Activated CD8-positive, alpha-beta memory T cell treated with anti-CD3 and anti-CD28 coated beads, Interleukin-2, amount 50 U/mL, for 1 hour (primary cell): ENCODE measurements around the gene KRT71.

ENCODE experiments used
- DNase-seq: peaks from one replicate; pipeline ENCODE4 v3.0.0-alpha.2; 2020; ENCODE audit errors: extremely low read depth

The KRT71 gene

DNA sequence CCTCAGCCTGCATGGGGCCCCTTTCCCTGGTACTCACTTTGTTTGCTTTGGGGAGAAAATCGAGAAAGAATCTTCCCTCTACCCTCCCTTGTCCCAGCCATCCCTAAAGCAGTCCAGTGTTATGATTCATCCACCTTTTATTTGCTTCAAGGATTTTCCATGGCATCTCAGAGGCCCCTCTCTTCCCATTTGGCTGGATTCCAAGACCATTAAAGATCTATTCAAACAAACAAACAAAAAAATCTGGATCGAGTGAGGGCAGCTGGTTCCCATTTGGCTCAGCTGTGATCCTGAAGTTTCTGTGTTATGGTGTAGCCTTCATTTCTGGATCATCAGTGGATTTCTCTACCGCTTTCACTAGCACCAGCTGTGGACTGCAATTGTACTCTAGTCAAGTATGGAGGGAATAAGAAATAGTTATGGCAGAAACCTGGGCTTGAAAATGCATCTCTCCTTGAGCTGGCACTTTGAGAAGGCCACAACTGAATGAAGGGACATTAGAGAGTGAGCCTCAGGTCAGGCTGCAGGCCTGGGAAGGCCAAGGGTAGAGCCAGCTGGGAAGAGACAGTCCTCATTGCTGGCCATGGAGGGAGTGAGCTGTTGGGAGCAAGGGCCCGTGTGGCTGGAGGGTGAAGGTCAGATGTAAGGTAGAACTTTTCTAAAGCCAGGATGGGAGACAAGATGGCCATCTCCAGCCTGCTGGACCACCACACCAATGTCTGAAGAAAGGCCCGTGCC lies 13.7 kb downstream of the KRT71 start:
- DNase-seq = no peak

DNA sequence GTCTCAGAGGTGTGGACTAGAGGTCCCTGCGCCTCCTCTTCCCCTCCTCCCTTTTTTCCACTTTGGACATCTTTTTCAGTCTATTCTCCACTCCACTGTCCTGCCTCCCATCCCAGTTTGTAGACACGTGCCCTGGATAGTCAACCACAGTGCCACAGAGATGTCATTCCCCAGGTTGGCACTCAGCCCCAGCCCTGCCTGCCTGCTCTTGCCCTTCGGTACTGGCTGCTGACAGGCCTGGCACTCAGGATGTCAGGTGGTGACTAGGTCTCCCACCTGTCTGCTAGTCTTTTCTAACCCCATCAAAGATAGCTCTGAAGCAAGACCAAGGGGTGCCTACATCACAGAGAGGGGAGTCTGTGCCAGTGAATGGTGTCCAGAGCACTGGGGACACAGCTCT lies 15.8 kb downstream of the KRT71 start:
- DNase-seq = no peak

DNA sequence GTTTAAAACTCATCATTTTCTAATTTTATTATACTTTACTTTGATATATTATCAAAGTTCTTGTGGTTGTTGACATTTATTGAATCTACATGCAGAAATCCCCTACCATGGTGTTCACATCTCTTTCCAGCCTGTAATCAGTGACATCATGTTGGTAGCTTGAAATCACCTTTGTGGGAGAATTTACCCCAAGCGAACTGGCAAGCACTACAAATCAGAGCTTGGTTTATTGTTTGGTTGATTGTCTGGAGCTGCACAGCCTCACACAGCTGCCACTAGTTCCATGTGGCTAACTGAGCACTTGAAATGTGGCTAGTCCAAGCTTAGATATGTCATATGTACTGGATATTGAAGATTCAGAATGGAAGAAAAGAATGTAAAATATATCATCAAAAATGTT lies 17.4 kb downstream of the KRT71 start:
- DNase-seq = no peak

DNA sequence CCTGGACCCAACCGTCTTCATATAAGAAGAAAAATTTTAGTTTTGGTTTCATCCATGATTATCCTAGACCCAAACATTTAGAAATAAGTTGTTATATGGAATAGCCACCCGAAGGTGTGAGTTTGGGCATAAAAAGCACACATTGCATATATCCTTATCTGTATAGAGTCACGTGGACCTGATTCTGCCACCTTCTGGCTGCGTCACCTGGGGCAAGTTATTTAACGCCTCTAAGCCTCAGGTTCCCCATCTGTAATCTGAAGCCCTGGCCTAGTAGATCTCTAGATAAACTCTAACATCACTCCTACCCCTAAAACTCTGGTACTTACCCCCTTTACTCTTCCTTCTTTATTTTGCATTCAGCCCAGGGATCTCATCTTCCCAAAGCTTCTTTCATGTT lies 18.5 kb downstream of the KRT71 start:
- no peak for DNase-seq

DNA sequence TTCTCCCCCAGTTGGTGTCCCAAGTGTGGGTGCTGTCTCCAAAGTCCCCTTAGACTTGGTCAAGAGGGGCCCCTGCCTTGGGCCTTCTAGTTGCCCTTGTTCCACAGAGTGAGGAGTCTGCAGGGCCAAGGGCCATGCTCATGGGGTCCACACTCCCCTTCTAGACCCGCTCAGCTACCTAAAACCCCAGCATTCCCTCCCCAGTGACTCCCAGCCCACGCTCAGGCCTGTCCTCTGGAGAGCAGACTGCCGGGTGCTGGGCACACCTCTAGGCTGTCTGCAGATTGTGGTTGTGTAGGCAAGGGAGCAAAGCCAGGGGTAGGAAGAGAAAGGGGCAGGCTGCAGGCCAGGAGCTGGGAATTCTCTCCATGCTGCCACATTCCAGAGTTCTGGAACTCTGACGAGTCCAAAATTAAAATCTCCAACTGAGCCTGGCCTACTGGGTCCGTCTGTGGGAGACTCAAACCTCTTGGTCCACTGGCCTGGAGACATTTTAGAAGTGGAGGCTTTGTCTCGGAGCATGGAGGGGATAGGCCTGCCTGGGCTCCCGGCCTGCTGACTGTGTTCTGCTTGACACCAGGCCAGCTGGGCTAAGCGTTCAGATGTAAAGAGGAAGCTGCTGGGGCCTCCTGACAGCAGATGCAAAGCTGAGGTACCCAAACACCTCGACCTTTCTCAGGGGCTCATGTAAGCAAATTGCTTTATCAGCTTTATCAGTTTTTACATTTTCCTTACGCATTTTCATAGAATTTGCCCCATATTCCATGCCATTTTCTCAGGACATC lies 19.1 kb downstream of the KRT71 start:
- DNase-seq = no peak

DNA sequence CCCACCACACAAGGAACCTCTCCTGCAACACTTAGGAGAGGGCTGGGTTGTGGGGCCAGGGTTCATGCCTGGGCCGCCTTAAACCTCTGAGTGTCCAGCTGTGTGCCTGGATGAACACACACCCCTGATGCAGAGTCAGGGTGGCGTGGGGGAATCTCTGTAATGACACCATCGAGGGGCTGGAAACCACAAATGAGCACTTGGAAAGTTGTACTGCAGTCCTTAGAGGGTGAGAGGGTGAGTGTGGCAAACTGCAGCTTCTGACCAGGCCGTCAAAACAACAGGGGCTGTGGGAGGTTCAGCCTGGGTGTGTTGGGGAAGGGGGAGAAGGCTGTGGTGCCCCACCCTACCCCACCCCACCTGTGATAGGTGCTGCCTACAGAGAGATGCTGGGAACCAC lies 20.3 kb downstream of the KRT71 start:
- no peak for DNase-seq

DNA sequence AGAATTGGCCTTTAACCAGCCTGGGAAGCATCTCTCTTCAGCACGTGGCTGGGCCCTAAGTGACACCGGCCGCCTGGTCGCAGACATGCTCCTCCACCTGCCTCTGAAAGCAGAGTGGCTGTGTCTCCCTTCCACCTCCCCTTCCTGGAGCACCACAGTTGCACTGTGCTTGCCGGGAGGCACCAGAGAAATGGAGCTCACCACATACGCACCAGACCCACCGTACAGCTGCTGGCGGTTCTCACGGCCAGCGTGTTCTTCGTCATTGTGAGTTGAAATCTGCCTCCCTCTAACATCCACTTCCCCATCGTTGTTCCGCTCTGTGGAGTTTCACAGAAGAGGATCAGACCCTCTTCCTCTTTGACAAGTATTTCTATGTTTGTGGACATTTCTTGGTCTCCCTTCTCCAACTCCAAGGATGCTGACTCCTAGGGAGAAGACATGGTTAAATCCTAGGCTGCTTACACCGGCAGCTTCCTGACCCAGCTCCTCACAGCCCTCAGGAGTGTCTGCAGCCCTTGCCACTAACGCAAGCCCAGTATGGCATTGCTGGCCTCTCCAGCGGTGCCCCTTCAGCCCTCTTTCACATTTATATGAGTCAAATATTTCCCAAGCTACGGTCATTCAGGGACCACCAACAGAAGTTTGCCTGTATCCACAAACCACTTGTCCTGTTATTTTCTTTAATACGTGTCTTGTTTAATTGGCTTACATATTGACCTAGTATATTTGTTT lies 21.2 kb downstream of the KRT71 start:
- DNase-seq = no peak

DNA sequence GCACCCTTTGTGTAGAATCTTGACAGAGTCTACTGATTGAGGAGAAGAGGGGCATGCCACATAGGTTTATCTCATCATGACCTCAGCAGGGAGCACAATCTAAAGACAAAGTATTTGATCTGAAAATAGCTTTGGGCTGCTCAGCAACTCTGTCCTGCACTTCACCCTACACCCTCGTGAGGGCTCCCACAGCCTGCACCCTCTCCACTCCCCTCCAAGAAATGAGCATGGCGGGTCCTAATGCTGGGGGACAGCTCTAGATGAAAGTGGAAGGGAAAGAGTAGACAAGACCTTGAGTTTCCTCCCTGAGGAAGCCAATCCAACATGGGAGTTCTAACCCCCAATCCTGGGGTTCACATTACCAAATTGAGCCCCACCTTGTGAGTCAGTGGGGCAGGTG lies 22.0 kb downstream of the KRT71 start:
- no peak for DNase-seq

DNA sequence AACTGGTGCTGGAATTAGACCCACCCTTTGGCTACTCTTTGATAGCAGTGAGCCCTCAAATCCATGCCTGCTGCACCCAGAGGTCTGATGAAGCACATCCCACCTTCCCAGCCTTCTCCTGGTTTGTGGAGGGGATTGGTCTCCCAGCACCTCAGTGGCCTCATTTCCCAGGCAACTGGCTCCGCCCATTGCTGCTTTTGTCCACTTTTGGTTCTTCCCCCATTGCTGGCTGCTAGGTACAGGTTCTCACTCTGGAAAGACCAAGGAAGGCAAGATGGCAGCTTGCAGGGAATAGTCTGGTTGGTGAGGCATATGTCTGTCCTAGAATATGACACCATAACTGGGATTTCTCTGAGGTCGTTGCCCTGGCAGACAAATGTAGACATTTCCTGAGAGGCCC lies 22.6 kb downstream of the KRT71 start:
- no peak for DNase-seq

DNA sequence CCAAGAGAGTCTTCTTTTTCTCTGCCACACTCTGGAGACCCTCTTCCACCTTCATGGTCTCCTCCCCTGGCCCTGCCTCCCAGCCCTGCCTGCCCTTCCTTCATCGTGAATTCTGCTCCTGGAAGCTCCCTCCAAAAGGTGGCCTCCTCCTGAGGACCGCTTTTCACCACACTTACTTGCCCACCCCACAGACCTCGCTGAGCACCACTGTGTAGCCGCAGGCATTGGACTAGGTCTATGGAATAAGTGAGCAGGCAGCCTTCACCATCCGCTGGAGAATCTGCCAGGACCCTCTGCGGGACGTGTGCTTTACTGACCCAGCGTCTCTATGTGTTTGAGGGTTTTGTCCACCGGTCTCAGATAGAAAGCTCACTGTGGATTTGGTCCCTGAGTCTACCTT lies 23.1 kb downstream of the KRT71 start:
- no peak for DNase-seq

DNA sequence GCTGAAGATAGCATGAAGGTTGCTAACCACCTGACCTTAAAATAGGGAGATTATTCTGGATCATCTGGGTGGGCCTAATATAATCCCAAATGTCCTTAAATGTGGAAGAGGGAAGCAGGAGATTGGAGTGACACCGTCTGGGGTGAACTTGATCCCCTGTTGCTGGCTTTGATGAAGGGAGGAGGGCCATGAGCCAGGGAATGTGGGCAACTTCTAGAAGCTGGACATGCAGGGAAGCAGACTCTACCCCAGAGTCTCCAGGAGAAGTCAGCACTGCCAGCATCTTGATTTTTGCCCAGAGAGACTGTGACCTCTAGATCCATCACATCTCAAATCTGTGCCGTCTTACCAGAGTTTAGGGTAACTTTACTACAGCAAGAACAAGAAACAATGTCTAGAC lies 23.5 kb downstream of the KRT71 start:
- no peak for DNase-seq

DNA sequence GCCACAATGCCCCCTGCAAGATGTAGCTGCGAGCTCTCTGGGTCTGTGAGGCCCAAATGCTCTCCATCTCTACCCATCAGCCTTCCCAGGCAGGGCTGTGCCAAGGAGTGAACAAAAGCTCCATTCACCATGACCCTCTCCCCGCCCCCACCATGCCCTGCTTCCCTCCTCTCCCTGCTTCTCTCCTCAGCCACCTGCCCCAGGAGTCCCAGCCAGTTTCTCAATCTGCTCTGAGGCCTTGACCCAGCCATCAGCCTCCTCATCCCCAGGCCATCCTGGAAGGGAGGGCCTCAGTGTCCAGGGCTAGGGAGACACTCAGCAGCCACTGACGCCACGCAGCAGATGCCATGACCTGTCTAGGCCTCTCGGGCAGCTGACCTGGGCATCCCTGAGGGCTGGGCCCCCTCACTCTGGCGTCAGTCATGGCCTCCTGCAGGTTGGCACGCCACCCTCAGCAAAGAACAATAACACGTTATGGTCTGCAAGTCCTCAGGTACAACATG lies 24.3 kb downstream of the KRT71 start:
- DNase-seq = no peak

DNA sequence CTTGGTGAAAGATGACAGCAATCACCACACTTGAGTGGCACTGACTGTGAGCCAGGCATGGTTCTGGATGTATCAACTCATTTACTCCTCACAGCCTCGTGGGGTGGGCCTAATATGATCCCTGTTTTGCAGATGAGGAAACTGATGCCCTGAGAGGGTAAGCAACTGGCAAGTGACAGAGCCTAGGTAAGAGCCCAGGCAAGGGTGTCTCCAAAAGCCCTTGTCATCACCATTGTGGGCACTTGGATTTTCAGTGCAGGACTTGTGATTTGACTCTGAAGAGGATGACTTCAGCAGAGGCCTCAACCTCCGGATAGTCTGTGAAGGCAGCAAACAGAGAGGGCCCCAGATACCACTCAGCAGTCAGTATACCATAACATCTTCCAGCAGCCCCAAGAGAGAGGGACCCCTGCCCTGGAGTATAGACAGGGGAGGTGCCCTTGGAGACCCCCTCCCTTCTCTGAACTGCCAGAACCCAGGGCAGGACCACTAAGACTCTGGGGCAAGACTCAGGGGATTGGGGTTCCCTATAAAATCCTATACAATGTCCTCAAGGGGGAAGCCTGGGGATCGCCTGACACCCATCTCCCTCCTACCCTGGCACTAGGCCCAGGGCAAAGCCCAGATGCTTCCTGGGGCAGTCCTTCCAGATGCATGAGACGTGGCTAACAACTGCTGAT lies 25.7 kb downstream of the KRT71 start:
- DNase-seq = no peak

DNA sequence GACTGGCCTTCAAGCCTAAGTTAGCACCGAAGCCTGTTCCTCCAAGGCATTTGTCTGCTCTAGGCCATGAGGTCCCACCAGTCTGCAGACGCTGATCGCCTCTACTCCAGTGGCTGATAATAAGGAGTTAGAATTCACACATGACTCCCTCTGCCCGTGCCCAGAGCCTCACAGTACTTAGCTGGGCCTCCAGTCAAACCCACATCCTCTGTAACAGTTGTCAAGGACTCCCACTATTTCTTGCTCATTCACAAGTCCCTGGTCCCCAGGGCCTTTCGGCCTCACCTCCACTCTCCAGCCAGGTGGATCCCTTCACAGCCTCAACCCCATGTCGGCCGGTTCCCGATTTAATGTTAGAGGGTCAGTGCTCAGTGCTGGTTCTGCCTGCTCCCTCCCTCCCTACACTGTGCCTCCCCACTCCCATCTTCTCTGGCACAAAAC lies 26.4 kb downstream of the KRT71 start:
- DNase-seq = no peak

DNA sequence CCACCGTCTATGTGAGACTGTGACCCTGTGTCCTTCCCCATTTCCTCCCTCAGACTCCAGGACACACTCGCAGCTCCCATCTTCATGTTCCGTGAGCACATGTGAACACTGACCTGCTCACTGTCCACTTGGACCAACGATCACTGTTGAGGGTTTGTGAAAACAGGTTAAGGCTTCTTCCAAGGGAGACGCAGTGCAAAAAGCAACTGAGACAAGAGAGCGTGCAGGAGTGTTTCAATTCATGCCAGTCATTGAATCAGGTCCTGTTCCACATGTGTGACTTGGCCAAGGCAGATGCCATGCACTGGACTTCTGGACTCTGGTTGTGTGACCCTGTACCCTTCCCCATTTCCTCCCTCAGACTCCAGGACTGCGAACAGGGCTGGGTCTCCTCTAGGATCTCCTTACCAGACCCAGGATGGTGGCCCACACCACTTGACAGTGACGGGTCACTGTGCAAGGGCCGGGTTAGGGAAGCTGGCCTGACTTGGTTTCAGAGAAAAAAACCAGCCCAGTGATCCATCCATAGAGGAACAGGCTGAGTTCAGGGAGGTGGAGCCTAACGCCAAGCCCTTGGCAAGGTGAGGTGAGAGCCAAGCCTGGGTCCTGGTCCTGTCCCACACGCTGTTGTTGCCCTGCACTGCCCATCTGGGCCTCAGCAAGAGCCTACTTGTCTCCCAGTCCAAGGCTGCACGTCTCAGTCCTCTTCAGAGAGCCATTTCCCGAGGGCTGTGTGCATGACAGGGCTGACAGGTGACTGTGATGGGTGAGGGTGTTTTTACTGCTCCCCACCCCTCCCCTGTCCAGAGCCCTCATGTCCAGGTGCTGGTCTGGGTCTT lies 27.1 kb downstream of the KRT71 start:
- DNase-seq = no peak

DNA sequence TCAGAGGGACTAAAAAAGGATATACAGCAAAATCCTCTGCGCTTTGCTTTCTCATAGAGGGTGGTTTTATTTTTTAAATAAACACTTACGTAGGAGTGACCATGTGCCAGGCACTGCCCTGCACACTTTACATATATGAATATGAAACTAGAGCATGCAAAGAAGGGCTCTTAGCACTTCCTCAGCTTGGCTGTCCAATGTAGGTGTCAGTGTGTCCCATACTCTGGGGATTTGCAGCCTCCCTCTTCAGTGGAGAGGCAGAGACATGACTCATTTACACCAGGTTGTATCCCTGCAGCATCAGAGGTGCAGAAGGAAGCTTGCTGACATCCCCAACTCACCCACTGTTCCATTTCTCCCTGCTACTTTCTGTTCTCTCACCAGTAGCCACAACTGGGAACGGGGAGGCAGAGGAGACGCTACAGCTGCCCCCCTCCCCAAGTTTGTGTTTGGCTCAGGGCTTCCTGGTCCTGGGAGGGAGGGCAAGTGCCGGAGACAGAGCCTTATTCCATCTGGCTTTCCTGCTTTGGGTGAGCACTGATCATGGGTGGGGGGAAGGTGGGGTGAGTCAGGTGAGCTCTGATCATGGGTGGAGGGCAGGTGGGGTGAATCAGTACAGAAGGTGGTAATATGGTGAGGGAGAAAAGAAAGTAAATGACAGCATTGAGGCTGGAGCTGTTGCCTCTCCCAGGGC lies 27.9 kb downstream of the KRT71 start:
- no peak for DNase-seq

DNA sequence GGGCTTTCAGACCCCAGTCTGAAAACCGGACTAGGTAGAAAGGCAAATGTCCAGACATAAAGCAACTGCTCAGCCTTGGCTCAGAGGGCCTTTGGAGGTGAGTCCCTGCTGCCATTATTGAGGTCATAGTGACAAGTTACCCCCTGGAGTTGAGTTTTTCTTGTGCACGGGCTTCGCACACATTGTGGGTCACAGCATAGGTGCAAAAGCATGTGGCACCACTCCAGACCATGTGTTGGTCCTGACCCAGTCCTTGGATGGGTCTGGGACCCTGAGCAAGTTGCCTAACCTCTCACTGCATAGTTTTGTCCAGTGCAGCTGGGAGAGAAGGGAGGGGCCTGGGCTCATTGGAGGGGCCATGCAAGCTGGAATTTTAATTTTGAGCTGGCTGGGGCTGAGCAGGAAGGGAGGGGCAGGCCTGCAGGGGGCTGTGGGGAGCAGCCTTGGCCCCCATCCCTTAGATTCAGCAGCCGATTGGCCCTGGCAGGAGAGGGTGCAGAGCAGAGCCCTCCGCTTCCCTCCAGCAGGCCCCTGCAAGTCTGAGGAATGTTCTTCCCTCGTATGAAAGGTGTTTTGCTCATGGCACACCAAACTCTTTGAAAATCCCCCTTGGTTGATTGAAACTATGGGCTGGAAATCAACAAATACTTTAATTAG lies 28.6 kb downstream of the KRT71 start:
- no peak for DNase-seq

DNA sequence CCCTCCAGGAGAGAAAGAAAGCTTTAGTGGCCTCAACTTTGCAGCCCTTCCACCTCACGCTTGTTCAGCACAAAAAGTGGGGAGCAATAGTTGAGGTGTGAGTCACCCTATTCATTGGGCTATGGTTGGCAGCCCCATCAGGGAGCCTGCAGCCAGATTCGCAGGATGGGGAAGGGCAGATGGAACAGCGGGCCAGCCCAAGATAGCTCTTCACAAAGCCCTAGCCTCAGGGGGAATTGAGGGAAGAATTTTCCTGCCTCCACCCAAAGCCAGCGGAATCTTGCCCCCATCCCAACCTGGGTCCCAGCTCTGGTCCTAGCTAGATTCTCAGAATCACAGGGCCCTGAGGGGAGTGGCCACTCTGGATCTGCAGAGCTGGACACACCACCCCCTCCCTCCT lies 29.1 kb downstream of the KRT71 start:
- no peak for DNase-seq

DNA sequence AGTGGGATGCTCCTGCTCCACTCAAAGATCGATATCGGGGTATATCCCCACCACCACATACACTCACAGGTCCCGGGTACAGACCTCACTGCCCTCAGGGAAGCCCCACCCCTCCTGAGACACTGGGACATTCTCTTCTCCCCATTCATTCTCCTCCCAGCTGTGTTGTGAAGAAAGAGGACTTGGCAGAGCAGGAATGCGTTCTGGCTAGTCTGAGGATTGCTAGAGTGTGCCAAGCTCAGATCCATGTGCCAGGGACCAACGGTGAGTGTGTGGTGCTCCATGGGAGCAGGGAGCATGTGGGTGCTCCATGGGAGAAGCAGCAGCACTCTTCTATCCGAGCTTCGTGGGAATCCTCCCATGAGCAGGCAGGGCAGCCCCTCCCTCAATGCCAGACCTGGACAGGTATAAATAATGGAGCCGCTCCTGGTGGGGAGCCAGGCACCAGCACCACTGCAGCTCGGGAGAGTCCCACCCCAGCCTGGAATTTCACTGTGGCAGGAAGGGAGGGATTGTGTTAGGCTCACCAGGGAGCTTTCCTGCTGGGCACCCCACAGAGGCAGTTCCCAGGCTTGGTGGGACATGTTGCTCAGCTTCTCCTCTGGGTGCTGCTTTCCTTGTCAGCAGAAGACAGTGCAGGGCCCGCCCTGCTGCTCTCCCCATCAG lies 30.5 kb downstream of the KRT71 start:
- no peak for DNase-seq
